ENCODE measurements around the gene MFAP4.
A peak's percentile ranks its signal among the peaks of the same experiment; 100 is the strongest.
"Not testable (repeated sequence)": the region's sequence is repeated elsewhere in the genome, so short reads cannot be mapped to it uniquely, and the experiment has no call there.

Gene MFAP4

DNA sequence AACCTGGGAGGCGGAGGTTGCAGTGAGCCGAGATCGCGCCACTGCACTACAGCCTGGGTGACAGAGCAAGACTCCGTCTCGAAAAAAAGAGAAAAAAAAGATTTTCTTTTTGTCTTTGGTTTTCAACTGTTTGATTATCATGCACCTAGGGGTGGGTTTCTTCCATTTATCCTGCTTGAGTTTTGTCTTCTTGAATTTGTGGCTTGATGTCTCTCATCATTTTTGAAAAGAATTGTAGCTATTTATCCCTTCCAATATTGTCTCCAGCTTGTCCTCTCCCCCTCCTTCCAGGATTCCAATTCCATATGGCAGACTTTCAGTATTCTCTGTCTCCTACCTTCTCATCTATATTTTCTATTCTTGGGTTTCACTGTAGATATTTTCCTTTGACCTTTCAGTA, 32.2 kb downstream of the MFAP4 start:
- DNase-seq = no peak

- not testable (repeated sequence) for DNase-seq
Observed at GRCh38 chr17:19353401-19353800, 33.6 kb downstream of the MFAP4 start.

- no peak for DNase-seq
Observed at GRCh38 chr17:19348806-19349205, 38.2 kb downstream of the MFAP4 start.

- no peak for DNase-seq
Observed at GRCh38 chr17:19348081-19348650, 38.8 kb downstream of the MFAP4 start.

GRCh38 chr17:19347323-19348080, 39.5 kb downstream of the MFAP4 start:
- no peak for DNase-seq

DNA sequence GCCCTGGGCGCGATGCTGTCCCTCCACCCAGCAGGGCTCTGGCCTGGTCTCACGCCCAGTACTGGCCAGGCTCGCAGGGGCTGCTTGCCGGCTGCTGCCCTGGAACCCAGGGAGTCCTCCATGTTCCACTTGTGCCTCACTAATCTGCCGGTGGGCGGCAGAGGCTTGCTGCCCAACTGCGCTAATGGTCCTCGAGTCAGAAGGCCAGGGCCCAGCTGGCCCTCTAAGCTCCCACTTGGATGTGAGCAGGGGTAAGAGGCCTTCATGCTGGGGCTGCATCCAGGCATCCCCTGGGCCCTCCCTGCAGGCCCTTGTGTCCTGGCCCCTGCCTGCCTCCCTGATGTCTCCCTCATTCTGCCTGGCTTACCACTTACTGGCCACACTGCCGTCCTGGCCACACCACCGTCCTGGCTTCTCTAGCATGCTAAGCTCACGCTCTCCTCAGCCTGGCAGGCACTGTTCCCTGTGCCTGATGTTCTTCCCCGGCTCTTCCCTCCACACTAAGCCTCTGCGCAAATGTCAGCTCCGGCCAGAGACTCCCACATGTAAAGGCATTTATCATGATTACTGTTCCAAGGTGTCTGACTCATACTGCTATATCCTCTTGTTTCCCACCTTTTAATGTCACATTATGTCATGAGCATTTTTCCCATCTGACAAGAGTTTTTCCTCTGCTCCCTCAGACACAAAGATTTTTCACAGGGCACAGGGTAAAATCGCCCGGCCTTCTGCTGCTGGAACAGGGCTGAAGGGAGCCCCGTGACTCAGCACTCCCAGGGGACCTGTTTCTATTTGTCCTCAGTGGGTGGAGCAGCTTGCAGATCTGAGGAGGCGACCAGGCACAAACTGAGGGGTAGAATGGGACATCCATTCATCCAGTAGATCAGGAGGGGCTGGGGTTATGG, 40.4 kb downstream of the MFAP4 start:
- peak in 6 of 56 donors; percentile 38 to 63 (median 56) for DNase-seq

- no peak for DNase-seq
Observed at GRCh38 chr17:19345486-19346350, 41.3 kb downstream of the MFAP4 start.

GRCh38 chr17:19345067-19345460, 41.9 kb downstream of the MFAP4 start:
- DNase-seq = no peak

DNA sequence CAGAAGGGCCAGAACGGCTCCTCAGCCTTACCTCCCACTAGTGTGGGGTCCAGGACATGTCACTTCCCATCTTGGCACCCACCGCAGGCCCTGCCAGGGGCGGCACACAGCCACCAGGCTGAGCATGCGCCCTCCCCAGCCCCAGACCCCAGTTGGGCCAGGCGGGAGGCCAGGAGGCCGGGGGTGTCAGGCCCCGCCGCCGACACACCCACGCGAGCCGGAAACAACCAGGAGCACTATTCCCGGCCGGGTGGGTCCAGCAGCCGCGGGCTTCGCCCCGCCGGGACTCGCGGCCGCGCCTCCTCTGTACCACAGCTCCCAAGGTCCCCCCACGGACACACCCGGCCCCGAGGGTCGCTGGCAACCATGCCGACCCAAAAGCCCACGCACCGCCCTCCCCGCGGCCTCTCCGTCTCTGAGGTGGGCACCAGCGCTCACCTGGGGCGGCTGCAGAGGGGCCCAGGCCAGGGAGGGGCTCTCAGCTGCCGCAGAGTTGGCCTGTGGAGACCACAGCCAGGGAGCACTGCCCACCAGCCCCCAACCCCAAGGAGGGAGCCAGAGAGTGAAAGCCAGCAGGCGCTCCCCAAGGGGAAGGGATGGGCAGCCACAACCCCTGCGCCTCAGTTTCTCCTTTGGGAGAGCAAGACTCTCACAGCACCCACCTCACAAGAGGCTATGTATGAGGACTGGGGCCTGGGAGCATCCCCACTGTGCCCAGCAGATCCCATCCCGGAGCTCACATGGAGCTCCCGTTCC, 42.5 kb downstream of the MFAP4 start:
- DNase-seq = no peak

GRCh38 chr17:19343671-19344151, 43.3 kb downstream of the MFAP4 start:
- no peak for DNase-seq

GRCh38 chr17:19343256-19343630, 43.7 kb downstream of the MFAP4 start:
- no peak for DNase-seq

DNA sequence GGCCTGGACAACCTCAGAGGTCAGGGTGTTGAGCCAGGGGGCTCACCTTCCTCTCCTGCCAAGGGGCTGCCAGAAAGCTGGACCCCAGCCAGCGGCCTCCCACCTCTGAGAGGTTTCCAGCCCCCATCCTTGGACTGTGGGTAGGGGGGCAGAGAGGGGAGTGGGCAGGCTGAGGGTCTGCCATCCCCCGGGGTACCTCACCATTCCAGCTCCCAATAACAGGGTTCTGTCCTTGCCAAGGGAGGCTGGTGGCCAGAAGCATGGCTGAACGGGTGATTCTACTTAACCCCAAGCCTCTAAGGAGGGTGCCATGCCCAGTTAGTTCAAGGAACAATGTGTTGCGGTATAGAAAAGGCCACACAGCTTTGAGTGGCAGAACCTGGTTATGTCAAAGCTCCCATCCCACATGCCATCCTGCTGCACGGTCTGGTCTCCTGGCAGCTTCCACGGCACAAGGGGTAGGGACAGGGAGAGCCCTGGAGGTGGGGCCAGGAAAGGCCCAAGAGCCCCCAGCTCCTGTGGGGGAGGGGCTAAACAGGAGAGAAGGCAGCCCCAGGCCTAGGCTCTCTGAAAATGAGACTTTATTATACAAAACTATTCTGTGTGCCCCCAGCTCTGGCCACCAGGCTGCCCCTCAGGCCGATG, 44.3 kb downstream of the MFAP4 start:
- no peak for DNase-seq

- no peak for DNase-seq
Observed at GRCh38 chr17:19341641-19342610, 45.1 kb downstream of the MFAP4 start.

- DNase-seq = no peak
Observed at GRCh38 chr17:19341211-19341631, 45.8 kb downstream of the MFAP4 start.

DNA sequence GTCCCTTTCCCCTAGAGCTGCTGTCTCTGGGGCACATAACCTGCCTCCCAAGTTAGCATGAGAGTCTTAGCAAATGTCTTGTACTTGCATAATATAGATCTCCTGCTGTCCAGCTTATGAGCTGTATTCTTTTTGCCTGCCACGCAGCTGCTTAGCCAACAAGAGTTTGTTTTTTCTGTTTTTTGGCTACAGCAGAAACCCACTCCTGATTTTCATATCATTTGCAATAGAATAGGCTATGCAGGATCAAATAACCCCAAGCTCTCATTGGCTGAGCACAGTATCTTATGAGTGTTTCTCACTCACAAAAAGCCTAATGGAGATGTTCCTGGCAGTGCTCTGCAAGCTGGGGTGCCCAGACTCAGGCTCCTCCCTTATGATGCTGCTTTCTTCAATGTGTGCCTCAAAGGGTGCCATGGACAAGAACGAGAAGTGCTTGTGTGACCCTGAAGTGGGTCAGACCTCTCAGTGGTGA, 47.6 kb downstream of the MFAP4 start:
- DNase-seq = no peak

GRCh38 chr17:19338031-19338990, 48.7 kb downstream of the MFAP4 start:
- DNase-seq = peak in 24 of 56 donors; percentile 22 to 65 (median 34)

DNA sequence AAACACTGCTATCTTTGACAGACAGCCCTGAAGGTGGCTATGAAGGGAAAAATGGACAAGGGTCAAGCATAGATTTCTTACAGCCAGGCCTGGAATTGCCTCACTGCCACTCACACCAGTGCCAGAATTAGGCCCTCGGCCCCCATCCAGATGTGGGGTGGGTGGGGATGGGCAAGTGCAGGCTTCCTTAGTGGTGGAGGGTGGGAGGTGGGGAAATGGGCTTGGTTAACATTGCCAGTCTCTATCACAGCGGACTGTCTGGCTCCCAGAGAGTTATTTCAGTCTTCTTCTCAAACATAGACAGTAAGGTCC, 49.3 kb downstream of the MFAP4 start:
- DNase-seq = no peak
